Measurements from ENCODE around the gene FMN2. TPM values are rescaled to one million over a fixed set of nuclear protein-coding genes. Genes with fewer than 3 reads are reported as not detected.

Gene FMN2
- total RNA-seq, 4 donors from 2014 or later, result 0.54 to 5.1 (median 1.2) TPM

DNA sequence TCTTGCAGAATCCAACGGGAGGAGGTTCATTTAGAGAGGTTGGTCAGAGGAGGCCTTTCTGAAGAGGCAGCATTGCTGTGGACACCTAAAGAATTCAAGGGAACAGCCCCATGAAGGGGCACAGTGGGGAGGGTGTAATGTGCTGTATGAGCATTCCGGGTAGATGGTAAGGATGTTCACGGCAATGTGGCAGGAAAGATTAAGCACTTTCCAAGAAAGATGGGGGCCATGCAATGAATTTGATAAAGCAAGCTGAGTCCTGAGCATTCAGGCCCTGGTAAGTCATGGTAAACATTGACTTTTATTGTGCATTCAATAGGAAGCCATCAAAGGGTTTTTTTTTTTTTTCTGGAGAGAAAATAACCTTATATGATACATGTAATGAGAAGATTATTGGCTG is 353.7 kb downstream of the FMN2 start:
- no peaks in the 10 kb centered on the region for H3K4me1 ChIP-seq
- TF ChIP-seq POLR2A (IDR thresholded peaks at IDR 0.05) (no peak), CTCF (IDR thresholded peaks at IDR 0.05) (no peak)
- no peaks in the 10 kb centered on the region for H3K27me3 ChIP-seq
- no peak overlapping the region for H3K27ac ChIP-seq
- H3K4me3 ChIP-seq, result no peak overlapping the region
- H3K36me3 ChIP-seq, result no peaks in the 10 kb centered on the region
- DNase-seq, result no peak
- H3K9me3 ChIP-seq, result no peaks in the 10 kb centered on the region

GRCh38 chr1:240455228-240455821 is 363.6 kb downstream of the FMN2 start:
- DNase-seq, result no peak
- Histone ChIP-seq H3K9me3 (no peaks in the 10 kb centered on the region), H3K36me3 (no peaks in the 10 kb centered on the region), H3K4me3 (no peak overlapping the region), H3K27ac (no peak overlapping the region), H3K4me1 (no peaks in the 10 kb centered on the region), H3K27me3 (no peaks in the 10 kb centered on the region)
- TF ChIP-seq POLR2A (IDR thresholded peaks at IDR 0.05) (no peak), CTCF (IDR thresholded peaks at IDR 0.05) (peak in 3 of 6 experiments; percentile 13 to 35 (median 29))

DNA sequence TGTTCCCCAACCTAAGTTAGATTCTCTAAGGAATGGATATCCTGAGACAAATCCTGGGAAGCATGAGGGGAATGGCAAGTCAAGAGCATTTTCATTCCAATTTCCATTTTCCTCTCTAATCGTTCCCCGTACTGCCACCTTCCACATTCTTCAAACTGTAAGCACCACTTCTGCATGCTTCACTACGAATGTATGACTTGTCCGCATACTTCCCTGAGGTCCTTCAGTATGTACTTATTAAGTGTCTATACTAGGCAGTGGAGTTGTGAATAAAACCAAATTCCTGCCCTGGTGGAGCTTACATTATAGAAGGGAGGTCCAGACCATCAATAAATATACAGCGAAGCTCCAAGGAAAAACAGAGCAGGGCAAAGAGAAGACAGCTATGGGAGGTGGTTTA is 365.5 kb downstream of the FMN2 start:
- no peak for TF ChIP-seq CTCF (IDR thresholded peaks at IDR 0.05)
- TF ChIP-seq POLR2A (IDR thresholded peaks at IDR 0.05), result no peak
- Histone ChIP-seq H3K9me3 (no peaks in the 10 kb centered on the region), H3K4me1 (no peaks in the 10 kb centered on the region), H3K27me3 (no peaks in the 10 kb centered on the region), H3K4me3 (no peak overlapping the region), H3K27ac (no peak overlapping the region), H3K36me3 (no peaks in the 10 kb centered on the region)
- no peak for DNase-seq

DNA sequence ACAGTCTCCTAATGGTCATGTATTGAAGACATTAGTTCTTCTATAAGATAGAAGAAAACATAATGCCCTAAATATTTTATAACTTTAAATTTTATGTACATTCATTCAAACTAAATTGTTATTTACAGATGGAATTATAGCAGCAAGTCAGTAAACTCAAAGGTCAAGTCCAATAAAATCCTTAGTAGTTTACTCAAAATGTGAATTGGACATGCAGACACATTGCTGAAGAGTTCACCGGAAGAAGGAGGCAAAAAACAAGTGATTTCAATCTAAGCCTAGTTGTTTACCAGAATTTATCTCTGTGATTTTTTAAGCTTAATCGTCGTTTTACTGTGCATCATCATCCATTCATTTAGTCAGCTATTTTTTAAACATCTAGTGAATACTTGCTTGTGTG is 370.6 kb downstream of the FMN2 start:
- Histone ChIP-seq H3K4me3 (no peak overlapping the region), H3K36me3 (no peaks in the 10 kb centered on the region), H3K27me3 (no peaks in the 10 kb centered on the region), H3K4me1 (no peaks in the 10 kb centered on the region), H3K9me3 (no peaks in the 10 kb centered on the region), H3K27ac (no peak overlapping the region)
- no peak for DNase-seq
- TF ChIP-seq POLR2A (IDR thresholded peaks at IDR 0.05) (no peak), CTCF (IDR thresholded peaks at IDR 0.05) (no peak)

- no peak for DNase-seq
- H3K27me3 ChIP-seq, result no peaks in the 10 kb centered on the region
- TF ChIP-seq POLR2A (IDR thresholded peaks at IDR 0.05), result no peak
- no peak for TF ChIP-seq CTCF (IDR thresholded peaks at IDR 0.05)
- H3K9me3 ChIP-seq, result no peaks in the 10 kb centered on the region
- H3K4me1 ChIP-seq, result no peaks in the 10 kb centered on the region
- no peak overlapping the region for H3K4me3 ChIP-seq
- no peaks in the 10 kb centered on the region for H3K36me3 ChIP-seq
- H3K27ac ChIP-seq, result no peak overlapping the region
Observed at GRCh38 chr1:240462766-240463395, 371.2 kb downstream of the FMN2 start.

All from Peyer's patch (tissue), 4 donors.